D721Med (cell line): Measurements from ENCODE around the gene PTPN2.

ENCODE experiments used
- DNase-seq: peaks from one replicate; pipeline ENCODE4 v3.0.0; 2011; ENCODE audit warnings: low spot score; ENCODE audit not compliant: insufficient read length
- FAIRE-seq: peaks from 2 replicates; lab custom pipeline; 2011; peaks lifted over from hg19 to GRCh38; lab: Jason Lieb, UNC
- CTCF ChIP-seq: IDR thresholded peaks from 2 replicates; pipeline ENCODE4 v1.5.1; 2012; ENCODE audit warnings: mild to moderate bottlenecking, control low read depth; ENCODE audit not compliant: insufficient read depth; ENCODE audit errors: missing control alignments

Gene PTPN2

DNA sequence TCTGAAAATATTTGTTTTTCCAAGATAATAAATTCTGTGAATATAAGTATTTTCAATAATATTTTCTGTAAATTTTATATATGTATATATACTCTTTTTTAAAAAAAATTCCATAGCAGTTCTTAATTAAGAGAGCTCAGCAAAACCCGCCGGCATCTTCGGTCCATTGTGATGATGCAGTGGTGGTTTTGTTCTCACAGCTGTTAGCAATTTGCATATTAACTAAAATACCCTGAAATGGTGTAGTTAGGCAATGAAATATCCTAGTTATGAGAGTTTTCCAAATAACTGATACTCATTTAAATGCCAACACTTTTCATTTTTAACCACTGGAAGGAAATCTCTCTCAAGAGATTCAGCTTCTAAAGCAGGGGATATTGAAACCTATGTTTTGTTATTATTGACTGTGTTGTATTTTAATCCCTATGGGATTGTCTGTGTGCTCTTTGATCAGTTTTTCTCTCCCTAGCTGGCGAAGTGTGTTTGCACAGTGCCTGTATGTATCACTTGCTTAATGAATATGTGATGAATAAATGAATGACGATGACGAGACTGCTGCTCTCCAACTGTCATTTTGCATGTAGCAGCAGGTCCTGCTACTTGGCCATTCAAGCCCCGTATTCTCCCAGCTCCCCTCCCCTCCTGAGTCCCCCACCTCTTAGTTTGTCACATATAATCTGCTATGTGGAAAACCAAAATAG is 138.8 kb downstream of the PTPN2 start:
- no peak for DNase-seq
- no peak for FAIRE-seq
- TF ChIP-seq CTCF, result no peak

DNA sequence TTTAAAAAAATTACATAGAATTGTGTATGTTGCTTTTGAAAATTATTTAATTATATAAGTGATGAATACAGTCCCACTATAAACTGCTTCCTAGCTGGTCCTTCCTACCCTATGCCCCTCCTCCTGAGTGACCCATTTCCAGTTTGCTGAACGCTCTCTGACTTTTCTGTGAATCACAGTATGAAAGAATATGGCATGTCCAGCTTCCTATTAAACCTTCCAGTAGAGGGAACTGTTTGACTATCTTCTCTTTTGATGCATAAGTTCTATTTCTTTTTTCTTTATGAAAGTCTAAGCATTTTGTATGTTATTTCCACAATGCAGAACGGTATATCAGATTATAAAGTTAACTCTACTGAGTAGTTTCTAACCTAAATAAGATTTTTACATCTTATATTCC is 139.9 kb downstream of the PTPN2 start:
- FAIRE-seq (peak; percentile 56), DNase-seq (no peak)
- peak; percentile 69 for TF ChIP-seq CTCF

DNA sequence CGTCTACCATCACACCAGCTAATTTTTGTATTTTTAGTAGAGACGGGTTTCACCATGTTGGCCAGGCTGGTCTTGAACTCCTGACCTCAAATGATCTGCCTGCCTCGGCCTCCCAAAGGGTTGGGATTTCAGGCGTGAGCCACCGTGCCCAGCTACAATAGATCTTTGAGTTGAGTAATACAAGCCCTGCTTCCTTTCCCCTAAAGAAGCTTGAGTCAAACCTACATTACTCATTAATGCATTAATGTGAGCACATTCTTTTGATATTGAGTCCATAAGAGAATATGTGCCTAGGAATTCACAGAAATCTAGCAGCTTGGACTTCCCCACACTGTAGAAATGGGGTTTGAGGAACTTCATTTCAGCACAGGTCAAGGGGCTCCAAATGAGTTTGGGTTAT is 141.6 kb downstream of the PTPN2 start:
- DNase-seq, result no peak
- FAIRE-seq, result no peak
- no peak for TF ChIP-seq CTCF
